ENCODE data around the gene MOB3C.

MOB3C gene

GRCh38 chr1:46639547-46639946 lies 22.9 kb upstream of the MOB3C start:
- TF ChIP-seq CTCF (IDR thresholded peaks at IDR 0.05; ENCODE audit: insufficient read depth, low read depth, low read length, missing control alignments), result no peak

GRCh38 chr1:46638921-46639320 lies 22.3 kb upstream of the MOB3C start:
- TF ChIP-seq CTCF (IDR thresholded peaks at IDR 0.05; ENCODE audit: insufficient read depth, low read depth, low read length, missing control alignments), result no peak
- DNase-seq (ENCODE audit: low read depth), result no peak
- H3K4me3 ChIP-seq (ENCODE audit: low read length), result no peak overlapping the region

More at GRCh38 chr1:46639547-46639946, 22.9 kb upstream of the MOB3C start:
- DNase-seq (ENCODE audit: low read depth), result peak; percentile 67
- H3K4me3 ChIP-seq (ENCODE audit: low read length), result no peak overlapping the region

GRCh38 chr1:46637444-46638083 lies 21.0 kb upstream of the MOB3C start:
- no peak for DNase-seq (ENCODE audit: low read depth)
- no peak for TF ChIP-seq CTCF (IDR thresholded peaks at IDR 0.05; ENCODE audit: insufficient read depth, low read depth, low read length, missing control alignments)
- no peak overlapping the region for H3K4me3 ChIP-seq (ENCODE audit: low read length)

DNA sequence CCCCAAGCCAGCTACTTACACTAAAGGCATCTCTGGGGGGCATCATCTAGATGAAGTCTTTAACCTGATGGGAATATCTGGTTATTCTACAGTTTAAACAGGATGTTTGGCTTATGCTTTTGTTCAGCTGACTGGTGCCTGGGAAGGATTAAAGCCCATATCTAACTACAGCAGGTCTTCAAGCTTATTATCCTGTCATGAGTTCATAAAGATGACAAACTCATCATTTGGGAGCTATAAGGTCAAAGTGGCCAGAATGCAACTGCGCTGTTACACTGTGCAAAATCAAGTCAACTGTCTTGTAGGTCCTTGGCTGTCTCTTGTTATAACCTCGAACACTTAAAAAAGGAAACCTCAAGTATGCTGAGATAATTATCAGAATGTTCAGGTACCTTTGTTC lies 18.6 kb upstream of the MOB3C start:
- H3K4me3 ChIP-seq (ENCODE audit: low read length), result no peak overlapping the region
- no peak for TF ChIP-seq CTCF (IDR thresholded peaks at IDR 0.05; ENCODE audit: insufficient read depth, low read depth, low read length, missing control alignments)
- no peak for DNase-seq (ENCODE audit: low read depth)

GRCh38 chr1:46630719-46631118 lies 14.1 kb upstream of the MOB3C start:
- DNase-seq (ENCODE audit: low read depth), result no peak
- TF ChIP-seq CTCF (IDR thresholded peaks at IDR 0.05; ENCODE audit: insufficient read depth, low read depth, low read length, missing control alignments), result no peak
- no peak overlapping the region for H3K4me3 ChIP-seq (ENCODE audit: low read length)

GRCh38 chr1:46623743-46624644 lies 7.4 kb upstream of the MOB3C start:
- no peak overlapping the region for H3K4me3 ChIP-seq (ENCODE audit: low read length)
- no peak for TF ChIP-seq CTCF (IDR thresholded peaks at IDR 0.05; ENCODE audit: insufficient read depth, low read depth, low read length, missing control alignments)
- no peak for DNase-seq (ENCODE audit: low read depth)

All from epithelial cell of esophagus (primary cell).